ENCODE measurements around the gene POLL. TPM values are rescaled to one million over a fixed set of nuclear protein-coding genes. Genes with fewer than 3 reads are reported as not detected.

Gene POLL
- total RNA-seq, 6 donors from 2014 or later, result 20.4 to 47.1 (median 31.5) TPM

DNA sequence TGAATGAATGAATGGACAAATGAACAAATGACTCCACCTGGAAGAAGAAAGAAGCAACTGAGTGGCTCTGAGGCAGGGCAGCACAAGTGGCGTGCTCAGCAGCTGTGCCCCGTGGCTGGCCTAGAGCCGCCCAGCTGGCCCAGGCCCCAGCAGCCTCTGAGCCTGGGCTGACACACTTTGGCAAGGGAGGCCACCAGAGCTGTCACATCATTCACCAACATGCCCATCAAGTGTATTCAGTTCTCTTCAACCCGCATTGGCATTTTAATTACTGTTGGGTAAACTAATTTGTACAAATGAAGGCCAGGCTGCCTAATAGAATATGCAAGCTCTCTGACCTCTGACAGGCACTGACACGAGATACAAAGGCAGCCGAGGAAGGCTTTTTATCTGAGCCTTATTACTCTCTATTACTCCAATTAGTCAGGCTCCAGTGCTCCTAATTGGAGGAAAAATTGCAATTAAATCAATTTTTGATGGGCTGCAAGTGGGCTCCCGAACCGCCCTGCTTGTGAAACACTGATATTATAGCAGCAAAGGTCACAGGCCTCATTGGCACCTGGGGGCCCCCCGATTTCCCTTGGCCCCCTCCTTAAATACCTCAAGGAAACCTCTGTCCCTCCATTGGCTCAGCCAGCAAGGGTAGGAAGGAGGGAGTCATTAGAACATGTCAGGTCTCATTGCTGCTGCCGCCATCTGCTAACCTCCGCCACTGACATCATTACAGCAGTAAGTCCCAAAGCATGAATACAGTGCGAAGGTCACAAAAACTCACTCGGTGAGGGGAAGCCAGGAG is 42.0 kb upstream of the POLL start:
- Histone ChIP-seq H3K27ac (no peak overlapping the region), H3K4me3 (no peak overlapping the region), H3K4me1 (peaks cover 0 to 8% (median 5%) of the 10 kb centered on the region in 4 donors), H3K36me3 (peaks cover 0 to 17% (median 8%) of the 10 kb centered on the region in 4 donors), H3K9me3 (no peaks in the 10 kb centered on the region), H3K27me3 (no peaks in the 10 kb centered on the region)
- WGBS, 2 donors, result 92 to 95% methylated on average over 13 of the region's 13 CpGs
- TF ChIP-seq POLR2A (IDR thresholded peaks at IDR 0.05), result no peak
- TF ChIP-seq, protein P1, sequence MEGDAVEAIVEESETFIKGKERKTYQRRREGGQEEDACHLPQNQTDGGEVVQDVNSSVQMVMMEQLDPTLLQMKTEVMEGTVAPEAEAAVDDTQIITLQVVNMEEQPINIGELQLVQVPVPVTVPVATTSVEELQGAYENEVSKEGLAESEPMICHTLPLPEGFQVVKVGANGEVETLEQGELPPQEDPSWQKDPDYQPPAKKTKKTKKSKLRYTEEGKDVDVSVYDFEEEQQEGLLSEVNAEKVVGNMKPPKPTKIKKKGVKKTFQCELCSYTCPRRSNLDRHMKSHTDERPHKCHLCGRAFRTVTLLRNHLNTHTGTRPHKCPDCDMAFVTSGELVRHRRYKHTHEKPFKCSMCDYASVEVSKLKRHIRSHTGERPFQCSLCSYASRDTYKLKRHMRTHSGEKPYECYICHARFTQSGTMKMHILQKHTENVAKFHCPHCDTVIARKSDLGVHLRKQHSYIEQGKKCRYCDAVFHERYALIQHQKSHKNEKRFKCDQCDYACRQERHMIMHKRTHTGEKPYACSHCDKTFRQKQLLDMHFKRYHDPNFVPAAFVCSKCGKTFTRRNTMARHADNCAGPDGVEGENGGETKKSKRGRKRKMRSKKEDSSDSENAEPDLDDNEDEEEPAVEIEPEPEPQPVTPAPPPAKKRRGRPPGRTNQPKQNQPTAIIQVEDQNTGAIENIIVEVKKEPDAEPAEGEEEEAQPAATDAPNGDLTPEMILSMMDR (IDR thresholded peaks at IDR 0.05), result no peak
- no peak for TF ChIP-seq EP300 (IDR thresholded peaks at IDR 0.05)
- no peak for TF ChIP-seq POLR2AphosphoS5 (IDR thresholded peaks at IDR 0.05)
- DNase-seq, result no peak
- no peak for ATAC-seq (ENCODE audit: low FRiP score in 2 of 2)

DNA sequence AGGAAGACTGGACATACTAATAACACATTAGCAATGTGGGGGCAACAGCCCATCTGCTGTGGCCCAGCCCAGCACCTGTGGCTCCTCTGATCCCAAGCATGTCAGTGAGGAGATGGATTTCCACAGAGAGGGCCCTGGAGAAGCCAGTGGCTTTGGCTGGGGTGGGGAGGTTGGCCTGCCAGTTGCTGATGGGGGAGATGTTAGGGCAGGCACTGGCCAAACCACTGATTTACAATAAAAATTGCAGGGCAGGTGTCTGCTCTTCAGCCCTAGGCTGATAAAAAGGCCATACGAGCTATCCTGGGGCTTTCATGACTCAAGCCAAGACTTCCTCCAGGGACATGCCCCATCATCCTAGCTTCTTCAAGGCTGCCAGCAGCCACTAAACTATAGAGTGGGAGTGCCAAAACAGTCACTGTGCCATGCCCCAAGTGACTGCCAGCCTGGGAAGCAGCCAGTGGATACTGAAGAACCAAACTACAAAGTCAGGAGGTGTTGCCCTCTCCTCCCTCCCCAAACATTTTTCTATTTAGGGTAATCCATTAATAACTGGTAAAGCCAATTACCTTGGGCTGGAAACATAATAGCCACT is 37.9 kb upstream of the POLL start:
- Histone ChIP-seq H3K36me3 (peaks cover 6 to 44% (median 20%) of the 10 kb centered on the region in 4 donors), H3K4me3 (no peak overlapping the region)

DNA sequence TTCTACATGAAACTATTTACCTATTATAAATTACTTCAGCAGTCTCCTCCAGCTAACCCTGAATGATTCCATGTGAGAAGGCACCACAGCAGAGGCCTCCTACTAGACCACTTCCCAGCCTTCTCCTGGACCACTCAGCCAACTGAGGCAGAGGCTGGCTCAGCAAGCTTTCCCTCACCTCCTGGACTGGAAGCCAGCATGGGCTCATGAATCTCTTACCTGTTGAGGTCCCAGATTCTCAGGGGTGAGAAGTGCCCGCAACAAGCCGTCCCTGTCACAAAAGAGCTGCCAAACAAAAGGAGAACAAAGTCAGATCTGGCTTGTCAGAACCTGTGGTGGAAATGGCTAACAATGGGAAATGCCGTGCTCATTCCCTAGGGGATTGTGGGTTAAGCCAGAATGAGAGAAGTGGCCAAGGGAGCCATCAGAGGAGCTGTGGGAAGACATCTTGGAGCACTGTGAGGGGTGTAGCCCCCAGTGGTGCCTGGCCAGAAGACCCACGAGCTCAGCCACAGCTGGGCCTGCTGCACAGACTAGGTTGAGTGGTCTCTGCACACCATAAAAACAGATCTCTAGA is 36.6 kb upstream of the POLL start:
- Histone ChIP-seq H3K4me3 (no peak overlapping the region), H3K27ac (no peak overlapping the region), H3K36me3 (peaks cover 7 to 54% (median 24%) of the 10 kb centered on the region in 4 donors), H3K27me3 (no peaks in the 10 kb centered on the region), H3K4me1 (no peaks in the 10 kb centered on the region), H3K9me3 (no peaks in the 10 kb centered on the region)
- ATAC-seq (ENCODE audit: low FRiP score in 2 of 2) (no peak), DNase-seq (no peak)
- TF ChIP-seq POLR2AphosphoS5 (IDR thresholded peaks at IDR 0.05) (no peak), EP300 (IDR thresholded peaks at IDR 0.05) (no peak), POLR2A (IDR thresholded peaks at IDR 0.05) (no peak)
- TF ChIP-seq, protein P1 (IDR thresholded peaks at IDR 0.05), result no peak
- WGBS, 2 donors, result 85 to 92% methylated on average over 4 of the region's 4 CpGs

More for the DNA sequence above, 37.9 kb upstream of the POLL start:
- no peaks in the 10 kb centered on the region for H3K9me3 ChIP-seq
- H3K27ac ChIP-seq, result no peak overlapping the region
- TF ChIP-seq POLR2A (IDR thresholded peaks at IDR 0.05) (no peak), EP300 (IDR thresholded peaks at IDR 0.05) (no peak), POLR2AphosphoS5 (IDR thresholded peaks at IDR 0.05) (no peak)
- TF ChIP-seq, protein P1 (IDR thresholded peaks at IDR 0.05), result no peak
- DNase-seq (no peak), ATAC-seq (ENCODE audit: low FRiP score in 2 of 2) (no peak)
- 82% methylated on average over 1 of the region's 1 CpG; no CpG with 5 or more reads in 1 of the 2 donors for WGBS, 2 donors
- no peaks in the 10 kb centered on the region for H3K27me3 ChIP-seq
- H3K4me1 ChIP-seq, result no peaks in the 10 kb centered on the region

DNA sequence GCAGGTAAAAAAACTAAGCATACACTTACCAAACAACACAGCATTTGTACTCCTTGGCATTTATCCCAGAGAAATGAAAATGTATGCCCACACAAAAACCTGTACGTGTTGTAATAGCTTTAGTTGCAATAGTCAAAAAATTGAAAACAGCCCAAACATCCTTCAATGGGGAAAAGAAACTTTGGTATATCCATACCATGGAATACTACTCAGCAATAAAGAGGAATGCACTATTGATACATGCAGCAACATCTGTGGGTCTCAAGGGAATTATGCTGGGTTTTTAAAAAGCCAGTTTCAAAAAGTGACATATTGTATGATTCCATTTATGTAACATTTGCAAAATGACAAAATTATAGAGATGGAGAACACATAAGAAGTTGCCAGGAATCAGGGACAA is 35.5 kb upstream of the POLL start:
- no peak for ATAC-seq (ENCODE audit: low FRiP score in 2 of 2)
- H3K36me3 ChIP-seq, result peaks cover 7 to 56% (median 25%) of the 10 kb centered on the region in 4 donors
- no peak for DNase-seq
- no peaks in the 10 kb centered on the region for H3K4me1 ChIP-seq
- no peaks in the 10 kb centered on the region for H3K9me3 ChIP-seq
- H3K4me3 ChIP-seq, result no peak overlapping the region
- TF ChIP-seq EP300 (IDR thresholded peaks at IDR 0.05) (no peak), POLR2A (IDR thresholded peaks at IDR 0.05) (no peak), POLR2AphosphoS5 (IDR thresholded peaks at IDR 0.05) (no peak)
- TF ChIP-seq, protein P1 (IDR thresholded peaks at IDR 0.05), result no peak
- H3K27me3 ChIP-seq, result no peaks in the 10 kb centered on the region
- 77 to 100% methylated on average over 1 of the region's 1 CpG for WGBS, 2 donors
- no peak overlapping the region for H3K27ac ChIP-seq
